GM12873 (cell line): Measurements from ENCODE around the gene MINK1.

ENCODE experiments used
- TF ChIP-seq, protein P1 (sequence below): IDR thresholded peaks from 2 replicates; pipeline ENCODE4 v1.5.1; 2012; ENCODE audit warnings: low read depth, mild to moderate bottlenecking, moderate library complexity, low read length, control low read depth; ENCODE audit not compliant: insufficient read depth; ENCODE audit errors: missing control alignments

MINK1 gene

DNA sequence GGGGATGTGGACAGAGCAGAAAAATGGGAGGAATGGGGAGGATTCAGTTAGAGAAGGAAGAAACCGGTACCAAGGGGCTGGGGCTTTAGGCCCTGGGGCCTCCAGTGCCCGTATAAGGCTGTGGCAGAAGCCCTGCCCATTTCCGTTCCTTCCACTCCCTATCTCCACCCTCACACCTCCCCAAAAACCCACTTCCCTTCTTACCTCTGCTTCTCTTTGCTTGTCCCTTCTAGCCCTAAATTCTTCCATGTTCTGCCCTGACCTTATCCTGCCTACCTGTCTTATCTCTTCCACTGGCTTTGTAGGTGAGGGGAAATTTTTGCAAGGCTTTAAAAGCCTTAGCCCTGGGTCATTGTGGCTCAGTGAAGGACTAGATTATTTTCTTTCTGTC lies 111.0 kb downstream of the MINK1 start:
- TF ChIP-seq, protein P1, sequence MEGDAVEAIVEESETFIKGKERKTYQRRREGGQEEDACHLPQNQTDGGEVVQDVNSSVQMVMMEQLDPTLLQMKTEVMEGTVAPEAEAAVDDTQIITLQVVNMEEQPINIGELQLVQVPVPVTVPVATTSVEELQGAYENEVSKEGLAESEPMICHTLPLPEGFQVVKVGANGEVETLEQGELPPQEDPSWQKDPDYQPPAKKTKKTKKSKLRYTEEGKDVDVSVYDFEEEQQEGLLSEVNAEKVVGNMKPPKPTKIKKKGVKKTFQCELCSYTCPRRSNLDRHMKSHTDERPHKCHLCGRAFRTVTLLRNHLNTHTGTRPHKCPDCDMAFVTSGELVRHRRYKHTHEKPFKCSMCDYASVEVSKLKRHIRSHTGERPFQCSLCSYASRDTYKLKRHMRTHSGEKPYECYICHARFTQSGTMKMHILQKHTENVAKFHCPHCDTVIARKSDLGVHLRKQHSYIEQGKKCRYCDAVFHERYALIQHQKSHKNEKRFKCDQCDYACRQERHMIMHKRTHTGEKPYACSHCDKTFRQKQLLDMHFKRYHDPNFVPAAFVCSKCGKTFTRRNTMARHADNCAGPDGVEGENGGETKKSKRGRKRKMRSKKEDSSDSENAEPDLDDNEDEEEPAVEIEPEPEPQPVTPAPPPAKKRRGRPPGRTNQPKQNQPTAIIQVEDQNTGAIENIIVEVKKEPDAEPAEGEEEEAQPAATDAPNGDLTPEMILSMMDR: no peak

DNA sequence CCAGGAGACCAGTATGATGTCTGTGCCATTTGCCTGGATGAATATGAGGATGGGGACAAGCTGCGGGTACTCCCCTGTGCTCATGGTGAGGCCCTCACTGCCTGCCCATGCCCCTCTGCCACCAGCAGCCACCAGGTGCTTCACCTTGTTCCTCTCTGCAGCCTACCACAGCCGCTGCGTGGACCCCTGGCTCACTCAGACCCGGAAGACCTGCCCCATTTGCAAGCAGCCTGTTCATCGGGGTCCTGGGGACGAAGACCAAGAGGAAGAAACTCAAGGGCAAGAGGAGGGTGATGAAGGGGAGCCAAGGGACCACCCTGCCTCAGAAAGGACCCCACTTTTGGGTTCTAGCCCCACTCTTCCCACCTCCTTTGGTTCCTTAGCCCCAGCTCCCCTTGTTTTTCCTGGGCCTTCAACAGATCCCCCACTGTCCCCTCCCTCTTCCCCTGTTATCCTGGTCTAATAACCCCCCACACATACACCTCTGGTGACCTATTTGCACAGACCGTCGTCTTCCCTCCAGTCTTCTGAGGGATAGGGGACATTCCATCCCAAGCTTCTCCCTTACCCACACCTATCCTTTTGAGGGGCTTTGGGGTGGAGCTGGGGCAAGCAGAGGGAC lies 111.5 kb downstream of the MINK1 start:
- TF ChIP-seq, protein P1: no peak

DNA sequence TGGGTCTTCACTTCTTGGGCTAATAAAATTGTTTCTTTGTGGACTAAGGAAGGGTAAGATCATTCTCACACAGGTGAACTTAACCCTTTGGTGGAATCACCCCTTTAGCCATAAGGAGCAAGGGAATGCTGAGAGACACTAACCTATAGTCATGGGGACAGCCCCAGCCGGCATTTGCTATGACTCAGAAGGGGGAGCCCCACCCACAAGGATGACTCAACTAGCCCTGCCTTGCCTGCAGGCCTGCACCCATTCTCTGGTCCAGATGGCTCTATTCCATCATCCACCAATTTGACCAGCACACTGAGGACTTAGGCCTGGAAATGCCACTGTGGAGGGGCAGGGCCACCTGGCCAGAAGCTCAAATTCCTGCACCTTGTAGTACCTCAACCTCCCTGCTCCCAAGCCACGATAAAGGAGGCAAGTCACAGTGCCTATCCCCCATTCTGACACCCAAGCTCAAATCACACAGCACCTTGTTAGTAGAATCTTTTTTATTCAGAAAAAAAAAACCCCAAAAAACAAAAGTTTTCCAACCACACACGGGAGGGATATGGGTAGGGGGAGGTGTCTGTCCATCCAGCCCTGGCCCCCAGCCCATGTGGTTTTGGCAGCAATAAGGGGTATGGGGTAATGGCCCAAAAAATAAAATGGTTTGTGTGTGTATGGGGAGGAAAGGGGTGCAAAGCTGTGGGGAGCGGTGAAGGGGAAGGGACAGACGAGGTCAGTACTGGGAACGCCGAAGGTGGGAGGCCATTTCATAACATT lies 112.2 kb downstream of the MINK1 start:
- TF ChIP-seq, protein P1: no peak

DNA sequence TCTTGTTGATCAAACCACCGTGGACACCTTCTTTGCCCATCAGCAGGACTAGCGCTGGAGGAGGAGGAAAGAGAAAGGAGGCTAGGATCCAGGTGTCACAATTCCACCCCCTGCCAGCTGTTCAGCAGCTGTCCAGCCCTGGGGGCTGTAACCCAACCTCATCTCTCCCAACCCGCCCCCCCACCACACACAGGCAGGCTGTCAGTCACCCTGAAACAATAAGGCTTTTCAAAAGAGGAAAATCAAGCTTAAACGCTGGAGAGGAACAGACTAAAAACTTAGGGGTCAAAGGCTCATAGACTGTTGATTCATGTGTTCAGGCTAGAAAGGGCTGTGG lies 112.8 kb downstream of the MINK1 start:
- TF ChIP-seq, protein P1: no peak

DNA sequence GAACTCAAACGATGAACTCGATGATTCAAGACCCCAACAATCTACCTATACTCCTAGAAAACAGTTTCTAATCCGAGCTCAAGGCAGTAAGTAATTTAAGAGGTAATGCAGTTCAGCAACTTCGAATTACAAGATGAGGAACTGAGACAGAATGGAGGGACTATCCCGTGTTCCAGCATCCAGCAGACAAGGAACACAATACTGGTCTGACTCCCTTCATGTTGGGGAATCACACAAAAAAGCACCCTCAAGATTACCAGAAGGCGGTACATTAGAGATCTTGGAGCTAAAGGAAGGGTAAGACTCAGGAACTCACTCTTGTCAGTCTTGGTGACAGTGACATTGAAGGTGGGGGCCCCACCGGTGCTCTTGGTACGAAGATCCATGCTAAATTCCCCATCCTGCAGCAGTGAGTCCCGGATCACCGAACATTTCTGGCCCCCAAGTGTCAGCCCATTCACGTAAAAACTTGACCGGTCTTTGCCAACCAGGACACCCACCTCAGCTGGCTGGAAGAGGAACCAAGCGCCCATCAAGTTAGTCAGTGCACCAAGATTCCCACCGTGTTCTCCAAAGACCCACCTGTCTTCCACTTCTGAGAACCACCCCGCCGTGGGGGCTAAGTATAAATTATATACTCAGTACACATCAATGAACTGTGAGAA lies 113.3 kb downstream of the MINK1 start:
- TF ChIP-seq, protein P1: no peak

DNA sequence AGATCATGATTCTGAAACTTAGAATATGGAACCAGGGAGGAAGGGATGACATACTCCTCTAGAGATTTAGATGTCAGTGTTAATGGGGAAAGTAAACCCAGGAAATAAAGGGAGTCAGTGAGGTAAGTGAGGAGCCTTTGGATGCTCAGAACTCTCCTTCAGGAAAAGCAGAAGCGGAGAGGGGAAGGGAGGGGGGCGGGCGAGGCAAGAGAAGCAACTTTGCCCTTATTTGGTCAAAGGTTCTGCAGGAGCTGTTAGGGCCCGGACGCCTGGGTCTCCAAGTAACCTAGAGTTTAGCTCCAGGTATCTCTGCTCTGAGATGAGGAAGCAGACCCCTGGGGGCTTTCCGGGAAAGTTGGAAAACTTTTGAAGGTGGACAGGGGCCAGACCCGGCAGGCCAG lies 113.9 kb downstream of the MINK1 start:
- TF ChIP-seq, protein P1: no peak
